Posterior cingulate gyrus (tissue), 11 donors: Measurements from ENCODE around the gene LLPH.

Experiments
- DNase-seq, 10 donors: peaks; one replicate each; pipeline versions ENCODE4 v3.0.0 to v3.0.0-alpha.2; 2020 to 2021; ENCODE audit warnings: mixed read lengths in 3 of 10
- intact Hi-C: fragments of 100-400 bp; cut with DNase I; formaldehyde crosslinking; loops from one replicate; pipeline ENCODE4 v1.15.1; 2023

Gene LLPH

GRCh38 chr12:66144791-66145754 lies 14.5 kb upstream of the LLPH start:
- intact Hi-C loops = no loop called here
- no peak for DNase-seq

- DNase-seq = no peak
- intact Hi-C loops = no loop called here
These were observed 13.3 kb upstream of the LLPH start for GRCh38 chr12:66143868-66144267.

- intact Hi-C loops = no loop called here
- no peak for DNase-seq
These were observed 12.3 kb upstream of the LLPH start for GRCh38 chr12:66142826-66143225.

GRCh38 chr12:66141299-66141698 lies 10.7 kb upstream of the LLPH start:
- intact Hi-C loops = no loop called here
- no peak for DNase-seq

GRCh38 chr12:66140731-66141130 lies 10.2 kb upstream of the LLPH start:
- no peak for DNase-seq
- intact Hi-C loops = no loop called here

- intact Hi-C loops = no loop called here
- no peak for DNase-seq
These were observed 8.8 kb upstream of the LLPH start for GRCh38 chr12:66139328-66139727.

GRCh38 chr12:66137937-66138336 lies 7.4 kb upstream of the LLPH start:
- intact Hi-C loops = no loop called here
- no peak for DNase-seq

- intact Hi-C loops = no loop called here
- no peak for DNase-seq
These were observed 1.9 kb upstream of the LLPH start for GRCh38 chr12:66132408-66132807.

GRCh38 chr12:66131067-66131688 lies 628 bp upstream of the LLPH start:
- no peak for DNase-seq
- intact Hi-C loops = no loop called here

GRCh38 chr12:66129934-66130266 lies 650 bp downstream of the LLPH start:
- intact Hi-C loops = loop anchor here (1.0 kb wide), 1 partner anchor 39 kb away; the partner anchor contains the start of gene TMBIM4
- DNase-seq = no peak

GRCh38 chr12:66127650-66128049 lies 2.9 kb downstream of the LLPH start:
- intact Hi-C loops = no loop called here
- DNase-seq = no peak

GRCh38 chr12:66120477-66120876 lies 10.1 kb downstream of the LLPH start:
- intact Hi-C loops = no loop called here
- DNase-seq = no peak

GRCh38 chr12:66119870-66120241 lies 10.7 kb downstream of the LLPH start:
- no peak for DNase-seq
- intact Hi-C loops = no loop called here

- DNase-seq = no peak
- intact Hi-C loops = no loop called here
These were observed 11.2 kb downstream of the LLPH start for GRCh38 chr12:66119229-66119869.

GRCh38 chr12:66118240-66118891 lies 12.2 kb downstream of the LLPH start:
- intact Hi-C loops = no loop called here
- no peak for DNase-seq

- intact Hi-C loops = no loop called here
- DNase-seq = no peak
These were observed 13.3 kb downstream of the LLPH start for GRCh38 chr12:66117242-66117641.

GRCh38 chr12:66115071-66115600 lies 15.4 kb downstream of the LLPH start:
- intact Hi-C loops = no loop called here
- DNase-seq = no peak

GRCh38 chr12:66113471-66113870 lies 17.1 kb downstream of the LLPH start:
- DNase-seq = no peak
- intact Hi-C loops = no loop called here

- no peak for DNase-seq
- intact Hi-C loops = no loop called here
These were observed 18.9 kb downstream of the LLPH start for GRCh38 chr12:66111605-66112004.

GRCh38 chr12:66109056-66109455 lies 21.5 kb downstream of the LLPH start:
- no peak for DNase-seq
- intact Hi-C loops = no loop called here

GRCh38 chr12:66108386-66108785 lies 22.2 kb downstream of the LLPH start:
- intact Hi-C loops = no loop called here
- DNase-seq = no peak
